Activated CD4-positive, alpha-beta T cell treated with anti-CD3 and anti-CD28 coated beads, Interleukin-2, amount 10 ng/mL, durations not matched to agents 7 days and 5 days (primary cell): ENCODE measurements around the gene NDUFB6. TPM values are rescaled to one million over a fixed set of nuclear protein-coding genes. Genes with fewer than 3 reads are reported as not detected.
"Not testable (repeated sequence)": the region's sequence is repeated elsewhere in the genome, so short reads cannot be mapped to it uniquely, and the experiment has no call there.

Experiments used
- CTCF ChIA-PET: fragments of 350-600 bp; sonication (Branson Sonifier 250); formaldehyde crosslinking; loops from one replicate; lab custom pipeline; 2021; ENCODE audit warnings: antibody characterized with exemption; lab: Charles Lee
- POLR2A ChIA-PET: fragments of 350-600 bp; sonication (Branson Sonifier 250); formaldehyde crosslinking; loops from one replicate; lab custom pipeline; 2021; ENCODE audit warnings: antibody characterized with exemption; lab: Charles Lee
- DNase-seq: peaks from one replicate; pipeline ENCODE4 v3.0.0-alpha.2; 2020
- H3K27ac Mint-ChIP-seq: one replicate; pipeline ENCODE4 v1.8.0; 2021; ENCODE audit warnings: mild to moderate bottlenecking, moderate library complexity, mixed read lengths
- H3K27me3 Mint-ChIP-seq: one replicate; pipeline ENCODE4 v1.8.0; 2021; ENCODE audit warnings: mixed read lengths
- H3K36me3 Mint-ChIP-seq: one replicate; pipeline ENCODE4 v1.8.0; 2021; ENCODE audit warnings: low read depth, mixed read lengths
- H3K4me1 Mint-ChIP-seq: one replicate; pipeline ENCODE4 v1.8.0; 2021; ENCODE audit warnings: mixed read lengths
- H3K4me3 Mint-ChIP-seq: one replicate; pipeline ENCODE4 v1.8.0; 2021; ENCODE audit warnings: mild to moderate bottlenecking, moderate library complexity, mixed read lengths
- H3K9me3 Mint-ChIP-seq: one replicate; pipeline ENCODE4 v1.8.0; 2021; ENCODE audit warnings: mixed read lengths
- total RNA-seq, 2 experiments: library from RNA; stranded (reverse); gene quantifications; one replicate each; pipeline ENCODE4 v1.2.3, GENCODE V29; 2021

NDUFB6 gene
- total RNA-seq, 2 experiments from 2014 or later, result 35.5 to 44.9 TPM

- Mint-ChIP-seq H3K4me3 (no peak overlapping the region), H3K36me3 (peaks cover 17% of the 10 kb centered on the region), H3K9me3 (no peaks in the 10 kb centered on the region), H3K27me3 (no peaks in the 10 kb centered on the region), H3K4me1 (peaks cover 24% of the 10 kb centered on the region), H3K27ac (peak overlapping the region; percentile 10)
- ChIA-PET POLR2A (no interaction called here), CTCF (interaction anchor here (1.1 kb wide), 1 partner anchor 14 kb away, joined by 5 read pairs; no protein-coding TSS in a partner anchor)
- DNase-seq, result no peak
These were observed 14.5 kb downstream of the NDUFB6 start for GRCh38 chr9:32558408-32558934.

GRCh38 chr9:32554591-32554990, 18.4 kb downstream of the NDUFB6 start:
- no peak for DNase-seq
- Mint-ChIP-seq H3K4me3 (no peak overlapping the region), H3K4me1 (peaks cover 32% of the 10 kb centered on the region), H3K27ac (no peak overlapping the region), H3K36me3 (peaks cover 17% of the 10 kb centered on the region), H3K27me3 (no peaks in the 10 kb centered on the region), H3K9me3 (no peaks in the 10 kb centered on the region)
- ChIA-PET CTCF (interaction anchor here (0.6 to 1.8 kb wide), 5 partner anchors 11 to 171 kb away, joined by 3 to 11 read pairs (median 4); no protein-coding TSS in a partner anchor), POLR2A (no interaction called here)

GRCh38 chr9:32554107-32554506, 18.9 kb downstream of the NDUFB6 start:
- Mint-ChIP-seq H3K9me3 (no peaks in the 10 kb centered on the region), H3K4me3 (no peak overlapping the region), H3K36me3 (peaks cover 17% of the 10 kb centered on the region), H3K27ac (no peak overlapping the region), H3K4me1 (peaks cover 33% of the 10 kb centered on the region), H3K27me3 (no peaks in the 10 kb centered on the region)
- ChIA-PET CTCF (interaction anchor here (0.6 to 1.8 kb wide), 5 partner anchors 11 to 171 kb away, joined by 3 to 11 read pairs (median 4); no protein-coding TSS in a partner anchor), POLR2A (no interaction called here)
- DNase-seq, result no peak

- DNase-seq, result peak; percentile 91
- Mint-ChIP-seq H3K27ac (peak within 1 kb of the TSS; percentile 100), H3K9me3 (no peaks in the 10 kb centered on the region), H3K4me1 (peaks cover 36% of the 10 kb centered on the region), H3K36me3 (peaks cover 21% of the 10 kb centered on the region), H3K4me3 (peak within 1 kb of the TSS; percentile 94), H3K27me3 (no peaks in the 10 kb centered on the region)
- POLR2A ChIA-PET, result interaction anchor here (0.5 to 0.9 kb wide), 2 partner anchors 11 to 473 kb away, joined by 3 read pairs; partner anchors contain the start of gene DNAJA1
- CTCF ChIA-PET, result interaction anchor here (0.6 to 3.6 kb wide), 6 partner anchors 21 to 1910 kb away, joined by 3 to 25 read pairs (median 4); partner anchors contain the start of genes NDUFB6 and RIGI
These were observed 20.6 kb downstream of the NDUFB6 start, which contains the start of the genes SMIM27 and TOPORS for GRCh38 chr9:32552172-32552872. SMIM27 (plus strand) TSS chr9:32552327; CDS start chr9:32552435, 108 bp downstream. TOPORS (minus strand) TSS chr9:32552586; CDS start chr9:32552436, 150 bp downstream.

- no peaks in the 10 kb centered on the region for H3K9me3 Mint-ChIP-seq
- H3K36me3 Mint-ChIP-seq, result peaks cover 23% of the 10 kb centered on the region
- POLR2A ChIA-PET, result interaction anchor here (0.5 to 1.2 kb wide), 4 partner anchors 12 to 473 kb away, joined by 3 to 7 read pairs (median 3); partner anchors contain the start of genes DNAJA1 and RIGI
These were observed 21.5 kb downstream of the NDUFB6 start for GRCh38 chr9:32551276-32552051.

GRCh38 chr9:32550562-32551275, 22.2 kb downstream of the NDUFB6 start:
- POLR2A ChIA-PET, result interaction anchor here (1.2 kb wide), 1 partner anchor 25 kb away, joined by 7 read pairs; the partner anchor contains the start of gene RIGI
- peaks cover 21% of the 10 kb centered on the region for H3K36me3 Mint-ChIP-seq

More at GRCh38 chr9:32551276-32552051, 21.5 kb downstream of the NDUFB6 start:
- Mint-ChIP-seq H3K4me1 (peaks cover 37% of the 10 kb centered on the region), H3K4me3 (peak overlapping the region; percentile 94), H3K27me3 (no peaks in the 10 kb centered on the region), H3K27ac (peak overlapping the region; percentile 100)
- CTCF ChIA-PET, result interaction anchor here (1.0 to 3.6 kb wide), 7 partner anchors 11 to 173 kb away, joined by 3 to 25 read pairs (median 7); partner anchors contain the start of genes ACO1 and NDUFB6
- DNase-seq, result peak; percentile 53

GRCh38 chr9:32550150-32550561, 22.8 kb downstream of the NDUFB6 start:
- H3K36me3 Mint-ChIP-seq, result peaks cover 21% of the 10 kb centered on the region
- CTCF ChIA-PET, result interaction anchor here (1.0 to 3.6 kb wide), 9 partner anchors 10 to 171 kb away, joined by 3 to 25 read pairs (median 6); partner anchors contain the start of genes ACO1, NDUFB6 and RIGI
- peaks cover 33% of the 10 kb centered on the region for H3K4me1 Mint-ChIP-seq

More at GRCh38 chr9:32550562-32551275, 22.2 kb downstream of the NDUFB6 start:
- no peaks in the 10 kb centered on the region for H3K27me3 Mint-ChIP-seq
- H3K9me3 Mint-ChIP-seq, result no peaks in the 10 kb centered on the region
- peaks cover 33% of the 10 kb centered on the region for H3K4me1 Mint-ChIP-seq
- peak; percentile 96 for DNase-seq
- H3K4me3 Mint-ChIP-seq, result peak overlapping the region; percentile 94
- H3K27ac Mint-ChIP-seq, result peak overlapping the region; percentile 100
- CTCF ChIA-PET, result interaction anchor here (1.0 to 3.6 kb wide), 8 partner anchors 10 to 172 kb away, joined by 3 to 25 read pairs (median 6); partner anchors contain the start of genes ACO1, NDUFB6 and RIGI

GRCh38 chr9:32548213-32548612, 24.7 kb downstream of the NDUFB6 start:
- ChIA-PET CTCF (interaction anchor here (0.6 kb wide), 2 partner anchors 12 to 21 kb away, joined by 3 to 4 read pairs; no protein-coding TSS in a partner anchor), POLR2A (interaction anchor here (0.7 kb wide), 1 partner anchor 22 kb away, joined by 3 read pairs; no protein-coding TSS in a partner anchor)
- H3K4me3 Mint-ChIP-seq, DNase-seq, H3K27me3 Mint-ChIP-seq, H3K27ac Mint-ChIP-seq, H3K9me3 Mint-ChIP-seq: not testable (repeated sequence)
- Mint-ChIP-seq H3K4me1 (peaks cover 27% of the 10 kb centered on the region), H3K36me3 (peaks cover 27% of the 10 kb centered on the region)

More at GRCh38 chr9:32550150-32550561, 22.8 kb downstream of the NDUFB6 start:
- H3K27me3 Mint-ChIP-seq, result no peaks in the 10 kb centered on the region
- peak overlapping the region; percentile 94 for H3K4me3 Mint-ChIP-seq
- POLR2A ChIA-PET, result interaction anchor here (1.2 kb wide), 1 partner anchor 24 kb away, joined by 7 read pairs; the partner anchor contains the start of gene RIGI
- H3K27ac Mint-ChIP-seq, result peak overlapping the region; percentile 84
- no peaks in the 10 kb centered on the region for H3K9me3 Mint-ChIP-seq
- peak; percentile 12 for DNase-seq

- H3K27ac Mint-ChIP-seq, result no peak overlapping the region
- DNase-seq, result no peak
These were observed 27.1 kb downstream of the NDUFB6 start for GRCh38 chr9:32545884-32546283.

GRCh38 chr9:32543047-32543446, 29.9 kb downstream of the NDUFB6 start:
- CTCF ChIA-PET, result interaction anchor here (0.9 to 2.1 kb wide), 2 partner anchors 11 to 16 kb away, joined by 5 read pairs; partner anchors contain the start of gene RIGI
- H3K27ac Mint-ChIP-seq, result no peak overlapping the region
- H3K27me3 Mint-ChIP-seq, result no peaks in the 10 kb centered on the region
- DNase-seq, result no peak
- H3K36me3 Mint-ChIP-seq, result peaks cover 30% of the 10 kb centered on the region
- POLR2A ChIA-PET, result no interaction called here
- H3K9me3 Mint-ChIP-seq, result no peaks in the 10 kb centered on the region
- peaks cover 5% of the 10 kb centered on the region for H3K4me1 Mint-ChIP-seq
- no peak overlapping the region for H3K4me3 Mint-ChIP-seq

More at GRCh38 chr9:32545884-32546283, 27.1 kb downstream of the NDUFB6 start:
- H3K27me3 Mint-ChIP-seq, result no peaks in the 10 kb centered on the region
- no peaks in the 10 kb centered on the region for H3K9me3 Mint-ChIP-seq
- H3K36me3 Mint-ChIP-seq, result peaks cover 43% of the 10 kb centered on the region
- no peak overlapping the region for H3K4me3 Mint-ChIP-seq
- POLR2A ChIA-PET, result no interaction called here
- peaks cover 25% of the 10 kb centered on the region for H3K4me1 Mint-ChIP-seq
- CTCF ChIA-PET, result interaction anchor here (1.8 kb wide), 1 partner anchor 20 kb away, joined by 5 read pairs; the partner anchor contains the start of gene RIGI

- Mint-ChIP-seq H3K27me3 (no peaks in the 10 kb centered on the region), H3K9me3 (peaks cover 2% of the 10 kb centered on the region), H3K4me1 (no peaks in the 10 kb centered on the region), H3K27ac (no peak overlapping the region), H3K36me3 (peaks cover 22% of the 10 kb centered on the region), H3K4me3 (no peak overlapping the region)
- no peak for DNase-seq
- CTCF ChIA-PET, result interaction anchor here (1.0 to 1.7 kb wide), 3 partner anchors 17 to 155 kb away, joined by 3 to 7 read pairs (median 4); no protein-coding TSS in a partner anchor
- POLR2A ChIA-PET, result no interaction called here
These were observed 39.1 kb downstream of the NDUFB6 start for GRCh38 chr9:32533816-32534215.
